NCI-H748 (cell line): ENCODE results near the gene KCNE3.
"Not testable (repeated sequence)": the region's sequence is repeated elsewhere in the genome, so short reads cannot be mapped to it uniquely, and the experiment has no call there.

ENCODE experiments used
- DNase-seq: peaks from one replicate; lab custom pipeline; 2025; ENCODE audit not compliant: unreplicated experiment; lab: John Stamatoyannopoulos, UW

Gene KCNE3

DNA sequence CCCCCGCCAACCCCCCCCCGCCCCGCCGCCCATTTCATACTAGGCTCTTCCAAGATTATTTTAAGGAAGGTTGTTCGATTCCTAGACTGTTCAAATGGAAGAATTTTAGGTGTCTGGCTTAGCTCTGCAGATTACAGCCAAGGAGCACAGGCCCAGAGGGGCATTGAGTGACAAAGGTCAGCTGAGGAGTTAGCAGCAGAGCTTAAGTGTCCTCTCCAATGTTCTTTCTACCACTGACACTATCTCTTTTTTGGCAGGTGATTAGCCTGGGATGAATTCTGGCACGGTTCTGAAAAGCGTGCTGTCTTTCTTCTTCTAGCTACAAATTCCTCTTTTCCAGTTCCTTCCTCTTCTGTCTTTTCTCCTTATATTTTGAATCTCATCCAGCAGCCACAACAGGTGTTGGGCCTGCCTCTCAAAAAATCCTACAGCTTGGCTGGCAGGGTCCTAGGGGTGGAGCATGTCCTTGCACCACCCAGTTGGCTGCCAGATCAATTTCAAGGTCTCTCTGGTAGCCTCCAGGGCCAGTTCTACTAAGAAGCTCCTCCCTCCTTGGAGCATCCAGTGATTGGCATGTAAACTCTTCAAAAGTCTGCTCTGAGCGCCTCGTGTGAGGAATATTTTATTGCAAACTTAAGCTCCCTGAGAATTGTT is 23.0 kb downstream of the KCNE3 start:
- no peak for DNase-seq

DNA sequence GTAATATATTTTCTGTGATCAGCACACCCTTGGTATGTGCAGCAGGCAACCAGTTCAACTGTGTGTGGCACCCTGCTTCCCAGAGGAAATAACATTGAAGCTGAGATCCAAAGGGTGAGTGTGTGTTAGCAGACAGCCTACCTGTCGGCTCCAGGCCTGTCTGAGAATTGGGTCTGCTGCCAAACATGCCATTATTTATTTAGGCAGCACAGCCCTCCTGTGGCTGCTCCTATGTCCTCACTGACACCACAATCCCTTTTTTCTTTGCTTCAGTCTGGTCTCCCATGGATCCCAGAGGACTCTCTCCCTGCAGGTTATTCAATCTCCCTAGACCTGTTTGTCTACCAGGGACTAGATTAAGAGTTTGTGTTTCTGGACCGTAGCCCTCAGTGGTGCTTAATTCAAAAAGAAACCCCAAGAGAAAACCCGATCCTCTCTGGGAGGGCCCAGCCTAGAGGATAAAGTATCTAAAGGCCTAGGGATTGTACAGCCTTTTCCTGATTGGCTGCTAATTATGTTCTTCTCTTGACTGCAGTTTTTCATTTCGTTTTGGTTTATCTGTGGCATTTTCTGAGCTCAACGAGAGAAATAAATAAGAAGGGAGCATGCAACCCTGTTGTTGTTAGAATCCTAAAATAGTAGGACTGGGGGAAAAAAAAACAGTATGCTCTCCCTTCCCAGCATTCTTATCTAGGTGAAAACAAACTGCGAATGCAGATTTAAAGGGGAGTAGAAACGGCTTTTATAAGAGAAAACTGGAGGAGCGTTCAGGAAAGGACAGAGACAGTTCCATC is 24.1 kb downstream of the KCNE3 start:
- DNase-seq = peak; percentile 51

DNA sequence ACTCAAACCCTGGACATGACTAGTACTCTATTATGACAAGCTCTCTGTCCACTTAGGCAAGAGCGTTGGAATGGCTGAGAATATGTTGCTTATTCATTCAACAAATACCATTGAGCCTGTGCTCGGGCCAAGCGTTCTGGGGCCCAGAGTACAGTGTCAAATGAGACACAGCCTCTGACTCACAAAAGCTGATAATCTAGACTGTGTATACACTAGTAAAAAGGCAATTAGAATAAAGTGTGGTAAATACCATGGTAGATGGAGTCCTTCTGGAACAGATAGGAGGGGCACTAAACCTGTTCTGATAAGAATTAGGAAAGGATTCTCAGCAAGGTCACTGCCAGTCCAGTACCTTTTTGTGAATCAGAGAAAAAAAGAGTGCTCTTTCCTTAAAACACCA is 24.7 kb downstream of the KCNE3 start:
- DNase-seq = no peak

DNA sequence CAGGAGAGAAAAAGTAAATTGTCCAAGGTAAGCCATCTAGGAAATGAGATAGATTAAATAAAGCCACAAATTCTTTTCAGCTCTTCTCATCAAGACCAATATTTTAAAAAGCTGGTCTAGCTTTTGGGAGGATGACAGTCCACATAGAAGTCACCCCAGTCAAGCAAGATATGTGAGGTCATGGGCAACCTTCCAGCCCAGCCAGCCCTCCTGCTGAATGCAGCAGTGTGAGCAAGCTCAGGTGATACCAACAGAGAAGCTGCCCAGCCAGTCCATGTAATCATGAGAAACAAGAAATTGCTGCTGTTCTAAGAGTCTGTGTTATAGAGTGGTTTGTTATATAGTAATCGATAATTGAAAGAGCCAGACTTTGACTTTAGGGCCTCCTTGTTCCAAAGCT is 28.7 kb downstream of the KCNE3 start:
- no peak for DNase-seq

DNA sequence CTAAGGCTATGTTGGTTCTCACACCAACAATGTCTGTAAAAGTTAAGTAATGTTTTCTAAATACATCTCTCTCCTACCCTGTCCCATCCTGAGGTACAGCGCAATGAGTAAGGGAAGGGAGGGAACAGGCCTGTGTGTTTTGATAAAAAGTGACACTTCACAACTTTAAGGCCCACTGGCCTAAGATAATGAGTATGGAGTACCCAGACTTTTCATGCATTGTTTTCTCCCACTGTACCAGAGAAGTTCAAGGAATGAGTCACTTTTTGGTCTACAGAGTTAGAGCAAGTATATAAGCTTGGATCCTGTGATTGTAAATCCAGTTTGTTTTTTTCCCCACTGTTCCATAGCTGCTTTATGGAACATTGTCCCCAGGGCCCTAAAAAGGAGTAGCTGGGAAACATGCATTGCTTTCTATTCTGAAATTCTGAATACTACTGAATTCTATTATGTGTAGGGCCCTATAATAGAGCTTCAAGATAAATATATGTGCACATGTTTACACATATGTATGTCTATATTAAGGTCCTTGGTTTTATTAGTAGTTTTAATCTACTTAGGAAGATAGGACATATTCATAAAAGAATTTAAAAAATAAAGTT is 29.8 kb downstream of the KCNE3 start:
- no peak for DNase-seq

DNA sequence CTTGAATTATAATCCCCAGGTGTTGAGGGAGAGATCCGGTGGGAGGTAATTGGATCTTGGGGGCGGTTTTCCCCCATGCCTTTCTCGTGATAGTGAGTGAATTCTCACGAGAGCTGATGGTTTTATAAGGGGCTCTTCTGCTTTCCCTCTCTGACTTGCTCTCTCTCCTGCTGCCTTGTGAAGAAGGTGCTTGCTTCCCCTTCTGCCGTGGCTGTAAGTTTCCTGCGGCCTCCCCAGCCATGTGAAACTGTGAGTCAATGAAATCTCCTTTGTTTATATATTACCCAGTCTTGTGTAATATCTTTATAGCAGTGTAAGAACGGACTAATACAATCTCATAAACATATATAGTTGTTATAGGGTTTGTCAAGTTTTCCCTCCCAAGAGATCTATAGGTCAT is 32.8 kb downstream of the KCNE3 start:
- no peak for DNase-seq

DNA sequence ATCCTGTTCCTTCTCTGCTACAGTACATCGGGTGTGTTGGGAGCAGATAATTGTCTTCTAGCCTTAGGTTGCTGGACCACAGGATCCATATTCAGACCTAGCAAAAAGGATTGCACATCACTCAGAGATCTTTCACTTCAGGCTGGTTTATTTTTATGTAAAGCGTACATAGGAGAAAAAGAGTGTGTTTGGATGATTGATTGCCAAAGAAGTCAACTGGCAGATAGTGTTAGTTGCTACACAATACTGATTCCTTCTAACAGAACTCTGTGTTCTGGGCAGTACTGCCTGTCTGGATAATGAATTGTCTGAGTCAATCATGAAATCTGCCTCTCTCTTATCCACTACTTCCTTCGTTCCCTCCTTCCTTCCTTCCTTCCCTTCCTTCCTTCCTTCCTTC is 38.1 kb downstream of the KCNE3 start:
- no peak for DNase-seq

DNA sequence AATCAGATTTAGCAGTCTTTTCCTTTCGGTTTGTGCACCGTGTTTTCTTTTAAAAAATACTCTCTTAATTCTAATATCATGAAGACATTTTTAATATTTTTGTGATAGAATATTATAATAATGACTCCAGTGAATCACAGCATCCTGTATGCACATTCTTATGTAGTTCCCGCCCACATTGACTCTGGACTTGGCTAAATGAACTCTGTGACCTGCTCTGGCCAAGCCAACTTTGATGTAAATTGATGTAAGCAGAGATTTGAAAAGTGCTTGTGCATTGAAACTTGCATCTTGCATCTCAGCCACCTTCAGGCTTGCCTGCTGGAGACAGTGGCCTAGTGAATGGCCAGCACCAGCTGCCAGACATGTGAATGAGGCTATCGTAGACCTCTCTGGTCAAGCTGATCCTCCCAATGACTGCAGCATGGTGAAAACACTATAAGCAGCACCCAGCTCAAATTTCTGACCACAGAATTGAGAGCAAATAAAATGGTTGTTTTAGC is 39.9 kb downstream of the KCNE3 start:
- no peak for DNase-seq

DNA sequence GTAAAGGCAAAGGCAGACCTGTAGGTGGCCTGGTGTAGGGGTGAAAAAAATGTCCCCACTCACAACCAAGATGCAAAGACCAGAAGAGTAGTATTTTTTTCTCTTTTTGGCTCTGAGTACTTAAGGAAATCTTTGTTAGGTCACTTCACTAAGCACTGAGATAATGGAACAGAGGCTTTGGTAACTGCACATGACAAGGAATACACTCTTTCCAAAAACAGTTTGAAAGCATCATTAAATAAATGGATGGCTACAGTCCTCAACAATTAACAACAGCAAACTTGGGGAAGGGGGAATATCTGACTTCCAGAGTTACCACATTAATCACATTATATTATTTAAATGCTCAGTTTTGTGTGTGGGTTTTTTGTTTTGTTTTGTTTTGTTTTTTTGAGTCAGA is 42.2 kb downstream of the KCNE3 start:
- no peak for DNase-seq

DNA sequence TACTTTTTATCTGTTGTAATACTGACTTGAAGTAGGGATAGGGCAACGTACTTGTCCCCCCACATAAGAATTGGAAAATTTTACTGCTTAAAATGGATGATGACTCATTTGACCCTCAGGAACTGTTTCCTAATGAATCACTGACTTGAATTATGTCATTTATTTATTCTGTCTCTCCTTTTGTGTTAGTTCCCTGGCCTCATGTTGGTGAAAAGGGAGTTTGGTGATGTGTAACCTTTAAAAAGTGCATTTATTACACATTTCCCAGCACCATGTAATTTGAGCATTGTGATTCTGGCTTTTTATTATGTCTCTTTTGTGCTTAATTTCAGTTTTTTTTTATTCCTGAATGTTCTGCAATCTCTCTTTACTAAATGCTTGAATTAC is 48.8 kb downstream of the KCNE3 start:
- DNase-seq = peak; percentile 46

DNA sequence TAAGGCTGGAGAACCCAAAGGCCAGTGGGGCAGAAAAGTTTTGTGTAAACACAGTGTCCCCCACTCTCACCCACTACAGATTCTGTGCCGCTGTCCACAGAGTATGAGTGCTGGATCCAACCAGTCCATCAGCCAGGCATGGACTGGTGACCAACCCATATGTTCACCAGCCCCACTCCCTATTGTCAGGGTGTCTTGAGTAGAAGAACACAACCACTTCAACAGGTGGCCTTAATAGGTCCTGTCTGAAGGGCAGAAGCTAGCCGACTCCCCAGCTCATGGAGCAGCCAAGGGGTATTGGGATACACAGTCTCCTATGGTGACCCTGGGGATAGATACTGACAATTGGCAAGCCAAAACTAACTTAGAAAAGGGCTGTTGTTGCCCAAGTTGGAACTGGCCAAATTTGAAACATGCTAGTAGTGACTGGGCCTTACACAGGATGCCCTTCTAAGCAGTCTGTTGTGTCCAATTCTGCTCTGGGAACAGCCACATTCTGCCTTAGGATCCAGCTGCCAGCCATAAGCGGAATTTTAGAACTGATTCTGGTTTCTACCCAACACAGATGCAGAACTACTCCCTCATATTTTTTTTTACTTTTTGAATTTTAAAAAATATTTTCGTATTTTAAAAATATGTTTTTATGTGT is 49.4 kb downstream of the KCNE3 start:
- peak; percentile 28 for DNase-seq

DNA sequence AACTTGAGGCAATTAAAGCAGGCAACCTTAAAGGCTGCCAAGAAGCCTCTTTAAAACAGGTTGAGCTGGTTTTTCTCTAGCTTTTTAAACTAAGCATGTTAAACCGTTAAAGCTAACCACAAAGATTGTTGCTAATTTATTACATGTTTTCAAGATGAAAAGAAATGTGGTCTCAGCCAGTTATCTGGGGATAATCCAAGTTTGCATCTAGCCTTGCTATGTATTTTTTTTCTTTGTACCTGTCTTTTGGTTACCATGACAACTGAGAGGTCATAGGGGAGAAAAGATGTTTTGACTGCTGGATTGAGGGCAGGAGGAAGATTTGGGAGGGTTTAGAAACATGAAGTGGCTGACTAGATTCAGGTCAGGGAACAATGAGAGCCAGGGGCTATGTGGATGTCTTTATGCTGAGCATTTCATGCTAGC is 50.0 kb downstream of the KCNE3 start:
- peak; percentile 62 for DNase-seq

DNA sequence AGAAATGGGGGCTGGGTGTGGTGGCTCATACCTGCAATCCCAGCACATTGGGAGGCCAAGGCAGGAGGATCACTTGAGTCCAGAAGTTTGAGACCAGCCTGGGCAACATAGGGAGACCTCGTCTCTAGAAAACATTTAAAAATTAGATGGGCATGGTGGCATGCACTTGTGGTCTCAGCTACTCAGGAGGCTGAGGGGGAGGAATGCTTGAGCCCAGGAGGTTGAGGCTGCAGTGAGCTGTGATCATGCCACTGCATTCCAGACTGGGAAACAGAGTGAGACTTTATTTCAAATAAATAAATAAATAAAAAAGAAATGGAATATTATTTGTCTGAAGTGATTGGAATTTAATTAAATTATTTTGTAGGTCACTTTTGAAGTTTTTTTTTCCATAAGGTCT is 50.4 kb downstream of the KCNE3 start:
- not testable (repeated sequence) for DNase-seq

DNA sequence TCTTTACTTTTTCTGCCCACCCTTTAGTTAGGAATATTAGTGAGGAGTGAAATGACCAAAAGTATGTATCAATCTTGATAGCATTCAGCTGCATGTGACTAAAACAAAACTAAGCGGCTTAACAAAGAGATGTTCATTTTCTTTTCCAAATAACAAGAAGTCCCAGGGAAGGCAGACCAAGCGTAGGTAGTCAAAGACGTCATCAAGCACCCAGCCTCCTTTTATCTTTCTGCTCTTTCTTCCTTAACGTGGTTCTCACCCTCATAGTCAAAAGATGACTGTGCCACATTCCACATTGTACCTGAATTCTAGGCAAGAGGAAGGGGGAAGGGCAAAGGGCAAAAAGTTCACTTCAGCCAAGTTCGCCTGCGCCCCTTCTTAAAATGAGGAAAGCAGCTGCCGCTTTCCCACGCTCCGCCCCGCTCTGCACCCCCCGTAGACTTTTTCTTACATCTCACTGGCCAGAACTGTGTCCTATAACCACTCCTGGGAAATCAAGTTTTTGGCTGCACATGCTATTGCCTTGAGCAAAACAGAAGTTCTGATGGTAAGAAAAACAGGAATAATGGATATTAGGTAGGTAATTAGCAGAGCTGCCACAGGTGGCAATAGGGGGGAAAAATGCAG is 54.5 kb downstream of the KCNE3 start:
- DNase-seq = no peak

DNA sequence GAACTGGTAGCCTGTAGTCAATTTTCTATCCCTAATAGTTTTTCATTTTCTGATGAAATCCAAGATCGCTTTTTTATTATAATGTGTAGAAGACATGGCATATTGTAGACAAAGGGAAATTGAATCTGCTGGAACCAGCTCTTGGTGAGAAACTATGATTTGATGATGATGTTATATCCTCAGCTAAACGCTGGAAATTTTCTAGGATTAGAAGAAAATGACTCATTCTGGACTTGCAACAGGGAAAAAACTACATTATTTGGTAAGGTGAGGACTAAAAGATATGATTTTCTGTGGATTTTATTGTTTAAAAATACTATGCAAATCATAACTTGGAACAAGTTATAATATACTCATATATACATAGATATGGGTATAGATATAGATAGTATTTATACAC is 55.0 kb downstream of the KCNE3 start:
- no peak for DNase-seq

DNA sequence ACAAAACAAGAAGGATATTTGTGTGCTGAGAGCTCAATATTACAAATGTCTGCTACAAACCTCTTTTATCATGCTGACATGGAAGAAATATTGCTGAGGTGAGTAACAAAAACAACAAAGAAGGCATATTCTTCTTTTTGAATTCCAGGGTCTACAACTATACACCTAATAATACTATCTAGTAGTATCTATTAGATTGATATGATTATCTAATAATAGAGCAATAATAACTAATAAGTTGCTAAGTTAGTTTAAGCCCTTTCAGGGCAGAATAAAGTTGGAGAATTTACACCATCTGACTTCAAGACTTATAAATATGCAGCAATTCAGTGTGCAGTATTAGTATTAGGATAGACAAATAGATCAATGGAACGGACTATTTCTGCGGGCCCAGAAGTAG is 57.7 kb downstream of the KCNE3 start:
- no peak for DNase-seq
